Kidney capillary endothelial cell (primary cell): ENCODE results near the gene CCDC50.

Experiments used
- DNase-seq: peaks from one replicate; pipeline ENCODE4 v3.0.0-alpha.2; 2018; ENCODE audit warnings: low spot score

Gene CCDC50

DNA sequence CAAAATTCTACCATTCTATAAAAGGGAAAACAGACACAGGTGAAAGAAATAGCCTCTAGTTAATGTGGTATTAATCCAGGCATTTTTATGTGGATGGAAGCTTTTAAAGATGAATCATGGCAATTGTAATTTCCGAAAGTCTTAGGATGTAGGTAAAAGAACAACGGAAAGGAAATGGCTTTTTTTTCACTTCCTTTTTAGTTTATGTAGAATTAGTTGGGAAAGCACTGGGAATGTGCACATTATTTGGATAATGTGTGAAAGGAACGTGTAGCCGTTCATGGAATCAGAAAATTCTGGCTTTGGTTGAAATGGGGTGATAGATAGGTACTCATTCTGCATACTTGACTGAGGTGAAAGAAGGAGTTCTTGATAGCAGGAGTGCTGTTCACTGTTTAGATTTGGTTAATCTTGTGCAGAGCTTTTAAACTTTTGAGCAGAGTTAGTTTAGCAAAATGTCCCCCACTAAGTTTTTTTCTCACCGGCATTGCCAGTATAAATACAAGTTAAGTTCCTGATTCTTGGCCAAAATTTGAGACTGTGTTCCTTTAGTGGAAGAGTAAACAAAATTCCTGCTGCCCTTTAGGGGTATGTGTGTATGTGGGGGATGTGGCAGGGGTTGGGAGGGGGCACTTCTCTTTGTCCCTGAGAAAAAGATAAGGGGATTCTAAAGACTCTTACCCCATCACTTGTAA lies 21.3 kb downstream of the CCDC50 start:
- peak; percentile 36 for DNase-seq

DNA sequence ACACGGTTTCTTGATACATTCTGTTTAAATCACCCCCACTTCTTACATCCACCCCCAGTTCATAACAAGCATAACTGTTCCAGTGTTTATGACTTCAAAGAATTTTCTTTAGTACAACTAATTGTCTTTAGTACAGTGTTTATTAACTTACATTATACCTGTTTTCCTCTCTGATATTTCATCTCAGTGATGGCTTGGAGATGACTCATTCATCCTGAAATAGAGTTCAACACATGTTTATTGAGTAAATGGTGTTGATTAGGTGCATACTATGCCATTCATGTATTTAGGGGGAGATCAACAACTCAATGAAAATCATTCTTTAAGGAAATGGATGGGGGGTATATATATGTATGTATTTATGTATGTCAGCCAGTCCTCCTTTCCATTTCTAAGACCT lies 22.8 kb downstream of the CCDC50 start:
- no peak for DNase-seq

DNA sequence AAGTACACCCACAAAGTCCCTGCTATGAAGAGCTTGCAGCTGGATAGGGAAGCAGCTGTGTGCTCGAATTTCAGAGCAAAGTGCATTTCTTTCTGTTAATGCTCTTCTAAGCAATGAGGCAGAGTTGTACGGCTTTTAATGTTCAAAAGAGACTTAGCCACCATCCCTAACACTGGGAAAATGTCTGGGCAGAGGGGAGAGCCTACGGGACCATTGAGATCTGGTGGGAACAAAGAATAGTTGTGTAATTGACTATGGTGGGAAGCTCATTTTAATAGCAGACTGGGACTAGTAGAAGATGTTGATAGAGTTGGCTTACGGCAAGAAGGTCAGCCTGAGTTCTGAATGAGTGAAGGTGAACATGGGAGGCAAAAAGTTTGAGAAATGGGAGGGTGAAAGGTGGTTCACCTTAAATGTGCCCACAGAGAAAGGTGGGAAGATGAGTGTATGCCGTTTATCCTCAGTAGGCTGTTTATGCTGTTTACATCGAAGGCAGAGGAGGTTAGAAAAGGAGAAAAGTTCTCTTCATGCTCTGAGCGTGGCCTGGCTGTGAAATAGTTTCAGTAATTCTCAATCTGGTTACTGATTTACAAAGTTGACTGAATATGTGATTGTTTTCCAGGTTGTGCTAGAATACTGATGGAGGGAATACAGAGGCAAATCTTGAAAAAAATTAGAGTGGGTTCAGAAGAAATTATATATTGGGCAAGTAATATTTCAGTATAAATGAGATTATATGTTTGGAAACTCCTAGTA lies 24.0 kb downstream of the CCDC50 start:
- no peak for DNase-seq

DNA sequence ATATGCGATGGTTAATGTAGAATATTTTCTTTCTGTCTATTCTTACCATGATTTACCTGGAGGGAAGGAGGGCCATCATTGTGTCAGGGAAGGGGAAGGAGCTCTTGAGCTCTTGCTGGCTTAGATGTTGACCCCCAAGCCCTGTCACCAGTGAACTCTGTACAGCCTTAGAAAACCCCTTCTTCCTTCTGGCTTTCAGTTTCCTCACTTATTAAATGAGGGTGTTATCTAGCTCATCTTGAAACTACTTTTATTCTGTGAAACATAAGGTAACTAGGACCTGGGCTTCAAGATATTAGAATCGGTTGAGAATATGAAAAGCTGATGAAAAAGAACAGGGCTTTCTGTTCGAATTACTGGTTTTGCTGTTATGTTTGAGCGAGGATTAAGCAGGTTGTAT lies 26.2 kb downstream of the CCDC50 start:
- no peak for DNase-seq

DNA sequence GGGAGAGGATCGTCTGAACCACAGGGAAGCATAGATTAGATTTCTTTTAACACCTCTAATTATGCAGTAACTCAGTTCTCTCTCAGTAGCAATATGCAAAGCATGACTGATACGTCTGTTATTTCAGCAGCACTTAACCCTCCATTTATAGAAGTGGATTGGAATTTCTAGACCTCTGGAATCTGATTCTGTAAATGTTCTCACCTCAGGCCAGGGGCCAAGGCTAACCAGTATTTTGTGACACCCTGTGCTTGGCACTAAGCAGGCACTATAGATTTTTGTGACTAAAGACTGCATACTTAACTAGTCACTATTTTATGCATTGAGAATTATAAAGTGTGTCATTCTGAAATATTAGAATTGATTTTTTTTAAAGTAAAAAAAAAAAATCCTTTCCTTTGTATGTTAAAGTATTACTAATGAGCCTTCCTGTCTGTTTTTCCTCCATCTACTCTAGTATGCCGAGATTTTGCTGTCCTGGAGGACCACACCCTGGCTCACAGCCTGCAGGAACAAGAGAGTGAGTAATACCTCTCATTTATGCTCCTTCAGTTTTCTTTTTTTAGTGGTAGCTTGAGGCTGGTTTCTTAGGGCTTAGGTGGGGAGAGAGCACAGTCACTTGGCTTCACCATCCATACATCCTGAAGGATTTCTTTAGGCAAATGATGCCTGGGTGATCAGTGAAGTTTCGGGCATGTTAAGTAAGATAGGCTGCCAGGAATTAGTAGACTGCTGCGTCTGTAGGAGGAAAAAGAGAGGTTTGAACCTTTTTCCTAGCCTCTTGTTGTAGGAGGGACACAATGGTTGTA lies 27.6 kb downstream of the CCDC50 start:
- DNase-seq, result peak; percentile 68

DNA sequence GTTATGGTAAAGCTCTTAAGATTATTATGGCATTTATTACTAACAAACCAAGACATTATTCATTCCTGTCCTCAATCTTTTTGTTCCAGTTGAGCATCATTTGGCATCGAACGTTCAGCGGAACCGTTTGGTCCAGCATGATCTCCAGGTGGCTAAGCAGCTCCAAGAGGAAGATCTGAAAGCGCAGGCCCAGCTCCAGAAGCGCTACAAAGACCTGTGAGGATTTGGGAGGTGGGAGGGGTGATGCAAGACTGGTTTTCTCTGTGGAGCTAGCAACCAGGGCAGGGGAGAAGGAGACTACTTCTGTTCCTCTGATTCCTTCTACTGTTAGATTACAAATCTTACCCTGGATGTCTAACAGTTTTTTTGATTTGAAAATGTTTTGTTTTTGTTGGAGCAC lies 28.7 kb downstream of the CCDC50 start:
- no peak for DNase-seq

DNA sequence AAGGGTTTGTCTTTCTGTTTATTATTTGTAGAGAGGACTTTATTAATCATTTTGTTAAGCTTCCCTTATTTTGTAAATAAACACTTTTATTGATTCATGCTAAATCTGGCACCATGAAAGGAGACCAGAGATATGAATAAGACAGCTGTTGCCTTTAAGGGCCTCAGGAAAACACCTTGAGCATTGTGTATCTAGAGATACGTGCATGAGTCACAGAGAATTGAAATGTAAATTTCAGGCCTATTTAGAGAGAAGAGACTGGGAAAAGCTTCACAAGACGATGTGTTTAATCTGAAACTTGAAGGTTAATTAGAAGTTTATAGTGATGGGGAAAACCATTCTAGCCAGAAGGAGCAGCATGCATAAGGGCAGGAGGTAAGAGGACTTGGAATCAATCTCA lies 29.7 kb downstream of the CCDC50 start:
- no peak for DNase-seq

DNA sequence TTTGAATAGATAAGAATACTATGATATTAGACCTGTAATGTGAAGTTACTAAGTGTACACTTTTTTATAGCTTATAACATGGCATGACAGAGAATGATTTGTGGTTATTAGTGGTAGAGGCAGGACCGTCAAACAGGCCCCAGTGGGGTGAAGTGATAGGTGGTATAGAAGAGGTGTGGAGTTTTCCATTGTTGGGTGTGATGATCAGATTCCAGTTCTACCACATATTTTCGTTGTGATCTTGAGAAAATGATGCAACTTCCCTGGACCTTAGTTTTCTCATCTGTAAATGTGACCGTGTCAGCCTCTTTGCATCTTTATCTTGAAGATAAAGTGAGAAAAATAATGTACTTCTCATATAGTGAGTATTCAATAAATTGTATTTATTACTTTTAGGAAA lies 31.4 kb downstream of the CCDC50 start:
- no peak for DNase-seq

DNA sequence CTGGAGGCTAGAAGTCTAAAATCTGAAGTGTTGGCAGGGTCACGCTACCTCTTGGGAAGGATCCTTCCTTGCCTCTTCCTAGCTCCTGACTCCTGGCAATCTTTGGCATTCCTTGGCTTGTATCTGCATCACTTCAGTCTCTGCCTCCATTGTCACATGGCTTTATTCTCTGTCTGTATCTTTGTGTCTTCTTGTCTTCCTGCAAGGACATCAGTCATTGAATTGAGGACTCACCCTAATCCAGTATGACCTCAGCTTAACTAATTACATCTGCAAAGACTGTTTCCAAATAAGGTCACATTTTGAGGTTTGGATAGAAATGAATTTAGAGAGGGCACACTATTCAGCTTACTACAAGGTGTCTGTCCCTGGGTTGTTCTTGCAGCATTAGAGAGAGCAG lies 32.3 kb downstream of the CCDC50 start:
- no peak for DNase-seq

DNA sequence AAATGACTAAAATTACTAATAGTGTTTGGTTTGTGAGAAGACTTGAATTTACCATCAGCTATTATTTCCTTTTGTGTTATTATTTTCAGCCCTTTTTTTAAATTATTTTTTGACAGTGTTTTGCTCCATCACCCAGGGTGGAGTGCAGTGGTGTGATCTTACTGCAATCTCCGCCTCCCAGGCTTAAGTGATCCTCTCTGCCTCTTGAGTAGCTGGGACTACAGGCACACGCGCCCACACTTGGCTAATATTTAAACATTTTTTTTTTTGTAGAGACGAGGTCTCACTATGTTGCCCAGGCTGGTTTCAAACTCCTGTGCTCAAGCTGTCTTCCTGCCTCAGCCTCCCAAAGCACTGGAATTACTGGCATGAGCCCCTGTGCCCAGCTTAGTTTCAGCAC lies 32.8 kb downstream of the CCDC50 start:
- no peak for DNase-seq

DNA sequence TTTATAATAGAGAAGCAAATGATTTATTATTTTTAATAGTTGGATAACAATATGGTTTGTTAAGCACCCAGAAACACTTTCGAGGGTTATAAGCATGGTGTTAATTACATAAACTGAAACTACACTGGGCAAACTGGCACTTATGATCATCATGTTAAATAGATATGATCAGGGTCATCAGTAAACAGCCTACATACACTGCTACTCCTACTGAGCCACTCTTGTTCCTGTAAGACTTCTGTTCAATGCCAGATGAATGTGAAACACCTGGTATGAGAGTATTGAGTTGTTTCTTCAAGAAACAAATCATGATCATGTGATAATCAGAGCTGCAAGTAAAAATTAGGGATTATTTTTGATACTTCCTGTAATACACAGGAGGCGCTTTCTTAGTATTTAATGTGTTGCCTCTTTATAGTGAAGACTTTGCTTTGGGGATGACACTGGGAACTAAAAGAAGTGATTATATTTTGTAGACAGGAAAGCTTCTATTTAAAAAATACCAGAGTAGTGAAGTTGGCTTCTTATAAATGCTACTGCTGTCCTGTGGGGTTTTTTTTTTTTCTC lies 33.4 kb downstream of the CCDC50 start:
- DNase-seq, result no peak

DNA sequence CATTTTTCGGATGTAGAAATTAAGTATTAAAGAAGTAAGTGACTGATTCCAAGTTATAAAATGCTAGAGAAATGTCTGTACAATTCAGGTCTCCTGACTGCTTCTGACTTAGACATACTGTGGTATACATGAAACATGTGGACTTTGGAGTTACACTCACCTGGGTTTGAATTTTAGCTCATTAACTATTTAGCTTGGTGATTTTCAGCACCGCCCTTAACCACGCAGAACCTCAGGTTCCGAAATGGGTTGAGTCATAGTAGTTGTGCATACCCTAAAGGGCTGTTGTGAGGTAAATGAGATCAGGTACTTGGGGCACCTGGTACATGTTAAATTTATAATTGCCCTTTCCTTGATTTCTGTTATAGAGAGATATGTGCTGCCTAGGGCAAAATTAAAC lies 34.0 kb downstream of the CCDC50 start:
- no peak for DNase-seq

DNA sequence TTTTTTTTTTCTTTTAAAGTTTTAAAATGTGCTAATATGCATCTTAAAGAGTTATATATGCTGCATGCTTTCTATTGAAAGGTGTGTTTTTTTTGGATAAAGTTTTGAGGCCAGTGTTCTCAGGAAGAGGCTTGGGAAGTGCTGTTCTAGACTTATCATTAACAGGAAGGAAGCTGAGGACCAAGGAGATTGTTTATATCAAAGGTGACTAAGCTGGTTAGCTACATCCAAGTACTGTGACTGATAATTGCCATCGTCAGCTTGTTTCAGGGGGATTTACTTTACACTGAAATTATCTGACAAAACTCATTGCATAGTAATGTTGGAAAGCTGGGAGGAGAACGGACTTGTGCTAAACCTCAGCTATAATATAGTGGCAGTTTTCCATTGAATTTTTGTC lies 37.5 kb downstream of the CCDC50 start:
- DNase-seq, result peak; percentile 78

DNA sequence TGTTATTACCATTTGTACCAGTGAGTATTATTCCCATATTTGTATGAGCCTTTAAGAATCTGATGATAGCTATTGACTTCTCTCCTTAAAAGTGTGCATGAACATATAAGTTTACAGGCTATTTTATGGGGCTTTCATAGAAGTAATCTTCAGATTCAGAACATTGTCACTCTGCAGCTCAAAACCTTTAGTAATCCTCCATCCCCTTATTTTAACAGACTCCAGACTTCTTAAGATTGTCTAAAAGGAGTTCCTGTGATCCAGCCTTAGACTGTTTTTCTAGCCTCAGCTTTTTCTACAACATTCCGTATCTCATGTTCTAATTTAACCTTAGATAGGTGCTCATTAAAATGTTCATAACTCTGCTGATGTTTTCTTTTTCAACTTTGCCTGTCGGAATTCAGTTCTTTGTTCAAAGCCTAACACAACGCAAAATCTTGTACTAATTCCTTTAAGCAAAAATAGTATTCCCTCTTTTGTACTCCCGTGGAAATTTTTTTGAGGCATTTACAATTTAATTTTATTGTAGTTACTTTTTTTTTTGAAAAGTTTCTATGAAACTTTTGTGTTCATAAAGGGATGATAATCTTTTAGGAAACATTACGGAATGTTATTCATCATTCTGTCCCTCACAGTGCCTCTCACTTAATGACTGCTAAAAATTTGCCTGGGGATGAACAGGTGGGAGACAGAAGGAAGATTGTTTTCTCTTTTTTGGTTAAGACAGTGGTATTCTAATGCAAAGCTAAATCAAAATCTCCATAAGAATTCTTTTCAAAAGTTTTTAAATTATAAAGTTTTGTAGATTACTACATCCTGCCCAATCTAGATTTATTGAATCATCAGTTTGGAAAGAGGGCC lies 39.8 kb downstream of the CCDC50 start:
- no peak for DNase-seq

DNA sequence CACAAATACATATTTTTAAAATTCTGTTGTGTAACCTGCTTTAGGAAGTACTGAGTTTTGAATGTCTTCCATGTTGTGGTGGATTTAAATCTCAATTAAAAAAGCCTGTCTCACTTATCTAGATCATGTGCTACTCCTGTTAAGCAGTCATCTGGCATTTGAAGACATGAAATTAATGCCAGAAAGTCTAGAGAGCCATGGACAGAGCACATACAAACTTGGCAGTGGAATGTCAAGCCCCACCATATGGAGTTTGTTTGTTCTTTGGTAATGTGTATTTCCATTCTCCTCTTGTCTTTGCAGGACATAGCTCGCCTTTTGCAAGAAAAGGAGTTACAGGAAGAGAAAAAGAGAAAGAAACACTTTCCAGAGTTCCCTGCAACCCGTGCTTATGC lies 40.4 kb downstream of the CCDC50 start:
- DNase-seq, result no peak

DNA sequence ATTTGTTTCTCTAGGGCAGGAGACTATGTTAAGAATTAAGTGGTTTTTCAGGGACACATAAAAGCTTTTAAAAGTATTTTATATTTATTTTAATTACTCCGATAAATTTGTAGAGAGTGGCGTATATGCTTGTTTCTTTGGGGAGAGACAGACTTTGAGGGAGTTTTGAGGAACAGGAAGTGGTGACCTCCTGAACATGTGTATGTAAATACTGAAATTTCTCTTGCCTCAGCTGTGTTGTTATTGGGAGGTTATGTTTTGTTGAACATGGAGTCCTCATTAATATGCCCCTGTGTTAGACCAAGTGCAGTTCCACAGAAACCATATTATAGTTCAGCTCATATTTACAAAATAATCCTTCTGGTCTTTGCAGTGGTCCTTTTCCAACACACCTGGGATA lies 42.9 kb downstream of the CCDC50 start:
- no peak for DNase-seq

DNA sequence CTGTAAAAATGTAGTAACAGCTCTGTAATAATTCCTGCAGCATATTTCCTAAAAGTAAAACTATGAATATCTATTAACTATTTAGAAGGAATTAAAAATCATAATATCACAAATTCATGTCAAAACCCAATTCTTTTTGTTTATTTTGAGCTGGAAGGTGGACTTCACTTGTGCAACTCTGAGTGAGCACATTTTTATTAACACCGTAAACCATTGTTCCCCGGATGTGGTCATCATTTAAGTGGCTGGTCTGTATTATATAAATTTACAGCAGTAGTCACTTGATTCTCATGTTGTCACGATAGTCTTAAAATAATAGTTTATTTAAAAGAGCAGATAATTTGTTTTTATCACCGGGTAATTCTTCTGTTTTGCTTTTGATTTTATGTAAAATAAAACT lies 44.1 kb downstream of the CCDC50 start:
- DNase-seq, result no peak

DNA sequence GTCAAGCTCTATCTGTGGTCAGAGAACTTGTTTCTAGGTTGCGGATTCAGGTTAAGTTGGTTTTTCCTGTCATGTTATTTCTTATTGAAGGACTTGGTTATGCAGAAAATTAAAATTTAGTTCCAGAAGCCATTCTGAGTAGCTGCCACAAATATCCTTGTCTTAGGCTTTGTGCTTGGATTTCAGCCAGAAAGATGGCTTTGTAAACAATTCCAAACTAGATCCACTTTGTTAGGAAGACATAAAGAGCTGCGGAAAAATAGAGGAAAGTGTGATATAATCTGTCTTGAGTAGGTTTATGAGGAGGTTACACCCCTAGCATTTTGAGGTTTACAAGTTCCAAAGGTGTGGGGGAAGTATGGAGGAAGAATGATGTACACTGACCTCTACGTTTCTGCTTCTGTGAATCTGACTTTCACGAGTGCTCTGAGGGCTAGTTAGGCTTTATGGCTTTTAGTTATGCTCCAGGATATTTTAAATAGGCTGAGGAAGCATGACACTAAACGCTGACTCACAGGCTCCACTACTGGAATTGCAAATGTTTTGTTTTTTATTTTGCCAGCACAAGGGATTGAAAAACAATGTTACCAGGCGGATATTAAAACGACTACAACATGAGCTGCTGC lies 47.4 kb downstream of the CCDC50 start:
- DNase-seq, result peak; percentile 67

DNA sequence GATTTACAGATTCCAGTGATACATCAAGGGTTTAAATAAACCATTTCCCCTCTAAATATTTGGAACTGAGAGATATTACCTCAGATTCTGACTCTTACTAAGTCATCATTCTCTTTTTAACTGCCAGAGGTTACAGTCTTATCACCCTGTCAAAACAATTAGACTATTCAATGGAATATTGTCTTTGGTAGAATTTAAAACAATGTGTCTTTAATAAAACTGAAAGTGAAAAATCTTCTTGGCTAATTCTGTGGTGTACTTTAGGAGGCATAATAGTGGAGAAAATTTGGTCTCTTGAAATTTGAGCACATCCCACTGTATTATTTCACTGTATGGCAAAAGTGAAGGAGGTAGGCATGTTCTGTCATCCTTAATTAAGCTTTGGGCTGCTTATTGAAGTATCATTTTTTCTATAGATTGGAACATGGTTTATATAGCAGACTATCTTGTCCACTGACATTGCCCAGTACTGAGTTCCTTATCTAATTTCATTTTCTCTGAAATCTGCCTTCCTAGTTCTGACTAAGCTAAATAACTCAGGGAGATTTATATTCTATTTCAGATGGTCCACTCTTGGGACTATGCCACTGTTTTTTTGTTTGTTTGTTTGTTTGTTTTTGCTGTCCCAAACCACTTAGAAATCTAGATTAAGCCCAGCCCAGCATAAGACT lies 49.1 kb downstream of the CCDC50 start:
- DNase-seq, result no peak

DNA sequence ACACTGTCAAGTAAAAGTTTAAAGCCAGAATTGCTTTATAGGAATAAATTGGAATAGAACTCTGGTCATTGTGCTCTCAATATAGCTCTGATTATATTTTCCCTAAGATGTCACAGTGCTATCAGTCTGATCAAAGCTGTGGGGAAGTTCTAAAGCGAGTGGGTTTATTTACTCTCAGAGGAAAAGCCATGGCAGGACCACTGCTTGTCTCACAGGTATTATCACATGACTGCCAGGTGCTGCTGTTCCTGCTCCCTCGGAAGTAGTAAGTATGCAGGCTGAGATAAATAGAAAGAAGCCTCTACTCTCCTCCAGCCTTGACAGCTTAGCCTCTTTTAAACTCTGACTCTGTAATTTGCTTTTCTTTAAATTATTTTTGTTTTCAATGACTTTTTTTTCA lies 50.3 kb downstream of the CCDC50 start:
- DNase-seq, result no peak

DNA sequence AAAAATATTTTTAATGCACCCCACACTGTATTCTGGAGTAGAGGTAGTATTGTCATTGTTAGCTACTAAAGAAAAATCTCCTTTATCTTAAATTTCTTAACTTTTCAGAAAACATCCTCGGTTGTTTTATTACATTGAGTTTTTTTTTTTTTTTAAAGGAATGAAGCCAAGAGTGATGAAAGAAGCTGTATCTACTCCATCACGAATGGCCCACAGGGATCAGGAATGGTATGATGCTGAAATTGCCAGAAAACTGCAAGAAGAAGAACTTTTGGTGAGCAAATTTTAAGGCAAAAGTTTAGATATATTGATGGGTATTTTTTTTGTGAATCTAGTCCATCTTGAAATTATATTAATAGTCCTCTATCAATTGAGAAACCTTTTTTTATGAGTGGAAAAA lies 50.8 kb downstream of the CCDC50 start:
- no peak for DNase-seq
